ENCODE results near the gene BCL2L14.
"Not testable (repeated sequence)": the region's sequence is repeated elsewhere in the genome, so short reads cannot be mapped to it uniquely, and the experiment has no call there.

BCL2L14 gene

GRCh38 chr12:12098691-12099015, 27.9 kb downstream of the BCL2L14 start:
- 94 to 95% methylated on average over 3 of the region's 3 CpGs for WGBS, 2 experiments
- no peaks in the 10 kb centered on the region for H3K27me3 ChIP-seq (ENCODE audit: control insufficient read depth, insufficient read depth, low read length, poor library complexity, severe bottlenecking)
- H3K4me3 ChIP-seq (ENCODE audit: insufficient read depth, low read depth, low read length), result no peak overlapping the region
- H3K9me3 ChIP-seq (ENCODE audit: control insufficient read depth, low read length), result no peaks in the 10 kb centered on the region
- H3K4me1 ChIP-seq (ENCODE audit: control insufficient read depth, insufficient read depth, low read length), result no peaks in the 10 kb centered on the region
- H3K36me3 ChIP-seq (ENCODE audit: control insufficient read depth, insufficient read depth, low read length), result no peaks in the 10 kb centered on the region
- no peak overlapping the region for H3K27ac ChIP-seq (ENCODE audit: insufficient read depth, low read depth, low read length, poor library complexity, severe bottlenecking)

- no peak overlapping the region for H3K4me3 ChIP-seq (ENCODE audit: insufficient read depth, low read depth, low read length)
- WGBS, 2 experiments, result 94 to 98% methylated on average over 5 to 6 of the region's 6 CpGs
- H3K27ac ChIP-seq (ENCODE audit: insufficient read depth, low read depth, low read length, poor library complexity, severe bottlenecking), result no peak overlapping the region
- no peaks in the 10 kb centered on the region for H3K9me3 ChIP-seq (ENCODE audit: control insufficient read depth, low read length)
- no peaks in the 10 kb centered on the region for H3K27me3 ChIP-seq (ENCODE audit: control insufficient read depth, insufficient read depth, low read length, poor library complexity, severe bottlenecking)
- no peaks in the 10 kb centered on the region for H3K36me3 ChIP-seq (ENCODE audit: control insufficient read depth, insufficient read depth, low read length)
- no peaks in the 10 kb centered on the region for H3K4me1 ChIP-seq (ENCODE audit: control insufficient read depth, insufficient read depth, low read length)
These were observed 28.4 kb downstream of the BCL2L14 start for GRCh38 chr12:12099102-12099501.

DNA sequence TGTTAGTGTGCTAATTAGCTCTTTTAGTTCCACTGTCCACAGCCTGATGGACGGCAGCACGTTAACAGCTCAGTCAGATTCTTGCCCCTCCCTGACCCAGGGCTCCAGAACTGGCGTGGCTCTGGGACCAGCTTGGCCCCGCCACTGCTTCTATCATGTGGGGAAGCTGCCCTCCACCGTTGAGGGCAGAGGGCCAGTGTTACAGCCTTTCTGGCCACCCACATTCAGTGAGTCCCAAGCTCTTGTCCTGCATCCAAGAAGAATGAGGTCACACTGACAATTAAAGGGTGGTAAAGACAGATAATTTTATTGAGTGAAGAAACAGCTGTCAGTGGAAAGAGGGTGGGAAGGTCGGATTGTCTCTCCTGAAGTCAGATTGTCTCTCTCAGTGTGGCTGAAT, 36.9 kb downstream of the BCL2L14 start:
- H3K27ac ChIP-seq (ENCODE audit: insufficient read depth, low read depth, low read length, poor library complexity, severe bottlenecking), result no peak overlapping the region
- H3K36me3 ChIP-seq (ENCODE audit: control insufficient read depth, insufficient read depth, low read length), result peaks cover 6% of the 10 kb centered on the region
- H3K4me1 ChIP-seq (ENCODE audit: control insufficient read depth, insufficient read depth, low read length), result no peaks in the 10 kb centered on the region
- no peak overlapping the region for H3K4me3 ChIP-seq (ENCODE audit: insufficient read depth, low read depth, low read length)
- H3K27me3 ChIP-seq (ENCODE audit: control insufficient read depth, insufficient read depth, low read length, poor library complexity, severe bottlenecking), result no peaks in the 10 kb centered on the region
- 91 to 94% methylated on average over 6 of the region's 6 CpGs for WGBS, 2 experiments
- no peaks in the 10 kb centered on the region for H3K9me3 ChIP-seq (ENCODE audit: control insufficient read depth, low read length)

DNA sequence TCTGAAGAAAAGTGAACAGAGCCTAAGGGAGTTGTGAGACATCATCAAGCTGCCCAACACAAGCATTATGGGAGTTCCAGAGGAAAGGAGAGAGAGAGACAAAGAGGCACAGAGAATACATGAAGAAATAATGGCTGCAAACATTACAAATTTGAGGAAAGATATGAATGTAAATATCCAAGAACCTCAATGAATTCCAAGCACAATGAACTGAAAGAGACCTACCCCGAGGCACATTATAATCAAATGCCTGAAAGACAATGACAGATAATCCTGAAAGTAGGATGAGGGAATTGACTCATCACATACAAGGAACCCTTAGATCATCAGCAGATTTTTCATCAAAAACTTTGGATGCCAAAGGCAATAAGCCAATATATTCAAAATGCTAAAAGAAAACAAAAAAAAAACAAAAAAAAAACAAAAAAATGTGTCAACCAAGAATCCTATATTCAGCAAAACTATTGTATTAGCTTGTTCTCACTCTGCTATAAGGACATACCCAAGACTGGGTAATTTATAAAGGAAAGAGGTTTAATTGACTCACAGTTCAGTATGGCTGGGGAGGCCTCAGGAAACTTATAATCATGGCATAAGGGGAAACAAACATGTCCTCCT, 37.8 kb downstream of the BCL2L14 start:
- Histone ChIP-seq H3K27me3 (ENCODE audit: control insufficient read depth, insufficient read depth, low read length, poor library complexity, severe bottlenecking) (no peaks in the 10 kb centered on the region), H3K4me1 (ENCODE audit: control insufficient read depth, insufficient read depth, low read length) (no peaks in the 10 kb centered on the region), H3K27ac (ENCODE audit: insufficient read depth, low read depth, low read length, poor library complexity, severe bottlenecking) (no peak overlapping the region), H3K36me3 (ENCODE audit: control insufficient read depth, insufficient read depth, low read length) (peaks cover 6% of the 10 kb centered on the region), H3K9me3 (ENCODE audit: control insufficient read depth, low read length) (no peaks in the 10 kb centered on the region), H3K4me3 (ENCODE audit: insufficient read depth, low read depth, low read length) (no peak overlapping the region)
- WGBS, 2 experiments, result 89 to 100% methylated on average over 1 of the region's 1 CpG

DNA sequence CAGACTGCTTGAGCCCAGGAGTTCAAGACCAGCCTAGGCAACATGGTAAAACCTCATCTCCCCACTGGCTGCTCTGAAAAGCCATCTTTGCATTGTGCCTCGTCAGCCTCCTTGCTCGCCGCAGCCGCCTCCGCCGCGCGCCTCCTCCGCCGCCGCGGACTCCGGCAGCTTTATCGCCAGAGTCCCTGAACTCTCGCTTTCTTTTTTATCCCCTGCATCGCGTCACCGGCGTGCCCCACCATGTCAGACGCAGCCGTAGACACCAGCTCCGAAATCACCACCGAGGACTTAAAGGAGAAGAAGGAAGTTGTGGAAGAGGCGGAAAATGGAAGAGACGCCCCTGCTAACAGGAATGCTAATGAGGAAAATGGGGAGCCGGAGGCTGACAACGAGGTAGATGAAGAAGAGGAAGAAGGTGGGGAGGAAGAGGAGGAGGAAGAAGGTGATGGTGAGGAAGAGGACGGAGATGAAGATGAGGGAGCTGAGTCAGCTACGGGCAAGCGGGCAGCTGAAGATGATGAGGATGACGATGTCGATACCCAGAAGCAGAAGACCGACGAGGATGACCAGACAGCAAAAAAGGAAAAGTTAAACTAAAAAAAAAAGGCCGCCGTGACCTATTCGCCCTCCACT, 40.3 kb downstream of the BCL2L14 start:
- H3K27ac ChIP-seq (ENCODE audit: insufficient read depth, low read depth, low read length, poor library complexity, severe bottlenecking); H3K4me1 ChIP-seq (ENCODE audit: control insufficient read depth, insufficient read depth, low read length); H3K36me3 ChIP-seq (ENCODE audit: control insufficient read depth, insufficient read depth, low read length); H3K9me3 ChIP-seq (ENCODE audit: control insufficient read depth, low read length); H3K4me3 ChIP-seq (ENCODE audit: insufficient read depth, low read depth, low read length); H3K27me3 ChIP-seq (ENCODE audit: control insufficient read depth, insufficient read depth, low read length, poor library complexity, severe bottlenecking): not testable (repeated sequence)
- 96 to 98% methylated on average over 34 to 37 of the region's 37 CpGs for WGBS, 2 experiments

GRCh38 chr12:12115514-12115913, 44.8 kb downstream of the BCL2L14 start:
- peaks cover 3% of the 10 kb centered on the region for H3K36me3 ChIP-seq (ENCODE audit: control insufficient read depth, insufficient read depth, low read length)
- 92% methylated on average over 4 of the region's 4 CpGs for WGBS, 2 experiments
- no peak overlapping the region for H3K27ac ChIP-seq (ENCODE audit: insufficient read depth, low read depth, low read length, poor library complexity, severe bottlenecking)
- no peaks in the 10 kb centered on the region for H3K9me3 ChIP-seq (ENCODE audit: control insufficient read depth, low read length)
- H3K4me3 ChIP-seq (ENCODE audit: insufficient read depth, low read depth, low read length), result no peak overlapping the region
- no peaks in the 10 kb centered on the region for H3K27me3 ChIP-seq (ENCODE audit: control insufficient read depth, insufficient read depth, low read length, poor library complexity, severe bottlenecking)
- no peaks in the 10 kb centered on the region for H3K4me1 ChIP-seq (ENCODE audit: control insufficient read depth, insufficient read depth, low read length)

DNA sequence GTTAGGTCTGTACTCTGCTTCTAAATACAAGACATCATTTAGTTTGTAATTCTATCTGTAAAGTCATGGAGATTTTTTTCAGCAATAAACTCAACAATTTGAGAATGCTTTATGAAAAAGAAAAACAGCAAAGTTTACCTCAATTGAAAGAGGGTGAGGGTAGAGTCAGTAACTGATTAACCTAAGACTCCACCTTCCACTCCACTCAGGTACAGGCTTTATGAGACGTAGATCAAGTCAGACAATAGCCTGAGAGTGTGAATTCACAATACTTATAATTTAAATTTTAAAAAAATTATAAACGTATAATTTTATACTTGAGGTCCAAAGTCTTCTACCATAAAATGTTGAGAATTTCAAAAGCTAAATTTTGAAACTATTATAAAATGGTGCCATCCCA, 45.9 kb downstream of the BCL2L14 start:
- Histone ChIP-seq H3K4me1 (ENCODE audit: control insufficient read depth, insufficient read depth, low read length) (no peaks in the 10 kb centered on the region), H3K27me3 (ENCODE audit: control insufficient read depth, insufficient read depth, low read length, poor library complexity, severe bottlenecking) (no peaks in the 10 kb centered on the region), H3K27ac (ENCODE audit: insufficient read depth, low read depth, low read length, poor library complexity, severe bottlenecking) (no peak overlapping the region), H3K4me3 (ENCODE audit: insufficient read depth, low read depth, low read length) (no peak overlapping the region), H3K9me3 (ENCODE audit: control insufficient read depth, low read length) (no peaks in the 10 kb centered on the region), H3K36me3 (ENCODE audit: control insufficient read depth, insufficient read depth, low read length) (peaks cover 9% of the 10 kb centered on the region)
- no CpG with 5 or more reads among the region's 2 CpGs for WGBS, 2 experiments

- H3K4me1 ChIP-seq (ENCODE audit: control insufficient read depth, insufficient read depth, low read length), result no peaks in the 10 kb centered on the region
- no peaks in the 10 kb centered on the region for H3K27me3 ChIP-seq (ENCODE audit: control insufficient read depth, insufficient read depth, low read length, poor library complexity, severe bottlenecking)
- 97 to 98% methylated on average over 5 of the region's 5 CpGs for WGBS, 2 experiments
- no peak overlapping the region for H3K27ac ChIP-seq (ENCODE audit: insufficient read depth, low read depth, low read length, poor library complexity, severe bottlenecking)
- H3K4me3 ChIP-seq (ENCODE audit: insufficient read depth, low read depth, low read length), result no peak overlapping the region
- H3K9me3 ChIP-seq (ENCODE audit: control insufficient read depth, low read length), result no peaks in the 10 kb centered on the region
- H3K36me3 ChIP-seq (ENCODE audit: control insufficient read depth, insufficient read depth, low read length), result peaks cover 27% of the 10 kb centered on the region
These were observed 50.3 kb downstream of the BCL2L14 start for GRCh38 chr12:12121061-12121460.

DNA sequence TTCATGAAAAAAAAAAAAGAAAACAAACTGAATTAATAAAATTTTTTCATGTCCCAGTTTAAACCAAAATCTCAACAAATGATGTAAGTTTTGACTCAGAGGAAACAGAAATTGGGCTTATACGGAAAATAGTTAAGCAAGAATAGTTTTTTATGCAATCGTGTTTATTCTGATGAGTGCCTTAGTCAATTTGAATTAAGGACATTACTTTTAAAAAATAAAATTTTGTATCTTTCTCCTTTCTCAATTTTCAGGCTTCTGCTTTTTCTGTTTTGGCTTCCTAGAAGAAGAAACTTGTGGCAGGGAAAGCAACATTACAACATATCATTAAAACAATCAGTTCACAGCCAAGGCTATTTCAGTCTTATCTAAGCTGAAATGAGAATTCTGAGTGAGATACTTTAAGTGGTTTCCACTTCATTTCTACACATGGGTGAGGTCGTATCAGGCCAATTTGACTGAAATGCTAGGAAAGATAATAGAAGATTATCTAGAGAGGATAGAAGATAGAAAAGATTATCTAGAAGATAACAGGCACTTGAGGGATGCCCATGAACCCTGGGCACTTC, 52.4 kb downstream of the BCL2L14 start:
- Histone ChIP-seq H3K36me3 (ENCODE audit: control insufficient read depth, insufficient read depth, low read length) (peaks cover 38% of the 10 kb centered on the region), H3K4me3 (ENCODE audit: insufficient read depth, low read depth, low read length) (no peak overlapping the region), H3K4me1 (ENCODE audit: control insufficient read depth, insufficient read depth, low read length) (no peaks in the 10 kb centered on the region), H3K27me3 (ENCODE audit: control insufficient read depth, insufficient read depth, low read length, poor library complexity, severe bottlenecking) (no peaks in the 10 kb centered on the region), H3K9me3 (ENCODE audit: control insufficient read depth, low read length) (no peaks in the 10 kb centered on the region), H3K27ac (ENCODE audit: insufficient read depth, low read depth, low read length, poor library complexity, severe bottlenecking) (no peak overlapping the region)
- 94 to 99% methylated on average over 3 of the region's 3 CpGs for WGBS, 2 experiments

DNA sequence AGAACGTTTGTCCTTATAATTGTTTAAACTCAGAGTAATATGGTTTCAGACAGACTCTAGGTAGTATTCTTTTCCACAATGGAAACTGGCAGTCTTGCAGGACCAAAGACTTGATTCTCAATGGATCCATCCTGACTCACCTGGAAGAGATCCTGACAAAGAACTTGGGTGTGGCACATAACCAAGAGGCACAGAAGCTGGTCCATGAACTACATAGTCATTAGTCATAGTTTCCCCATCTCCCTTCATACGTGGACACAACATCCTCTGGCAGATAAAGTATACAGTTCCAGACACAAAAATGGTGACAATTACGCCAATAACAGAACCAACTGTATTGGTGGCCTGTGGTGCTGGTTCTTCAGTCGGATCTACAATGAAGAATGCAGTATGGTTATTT, 55.8 kb downstream of the BCL2L14 start:
- 90 to 93% methylated on average over 3 of the region's 4 CpGs for WGBS, 2 experiments
- H3K4me1 ChIP-seq (ENCODE audit: control insufficient read depth, insufficient read depth, low read length), result no peaks in the 10 kb centered on the region
- H3K4me3 ChIP-seq (ENCODE audit: insufficient read depth, low read depth, low read length), result no peak overlapping the region
- H3K27me3 ChIP-seq (ENCODE audit: control insufficient read depth, insufficient read depth, low read length, poor library complexity, severe bottlenecking), result no peaks in the 10 kb centered on the region
- H3K36me3 ChIP-seq (ENCODE audit: control insufficient read depth, insufficient read depth, low read length), result peaks cover 34% of the 10 kb centered on the region
- no peak overlapping the region for H3K27ac ChIP-seq (ENCODE audit: insufficient read depth, low read depth, low read length, poor library complexity, severe bottlenecking)
- no peaks in the 10 kb centered on the region for H3K9me3 ChIP-seq (ENCODE audit: control insufficient read depth, low read length)
